Esophagus muscularis mucosa (tissue), 3 donors: ENCODE measurements around the gene RYR1.

Experiments used
- CTCF ChIP-seq, 3 experiments: fragments of 200-600 bp in 2 of 3; fragments of 450-650 bp in 1 of 3; sonication (generic) in 2 of 3; IDR thresholded peaks; one replicate each; pipeline ENCODE4 v1.5.1; 2017 to 2019; ENCODE audit warnings: antibody characterized with exemption in 3 of 3, mild to moderate bottlenecking in 2 of 3, moderate library complexity in 1 of 3
- POLR2A ChIP-seq: fragments of 450-650 bp; IDR thresholded peaks from one replicate; pipeline ENCODE4 v1.6.1; 2017; ENCODE audit warnings: antibody characterized with exemption, moderate library complexity, mild to moderate bottlenecking, low read depth

- TF ChIP-seq CTCF (IDR thresholded peaks at IDR 0.05) (no peak), POLR2A (no peak)
These were observed 159.4 kb downstream of the RYR1 start for GRCh38 chr19:38592940-38593339.
